T-cell (primary cell): ENCODE measurements around the gene UPF3A. TPM values are rescaled to one million over a fixed set of nuclear protein-coding genes. Genes with fewer than 3 reads are reported as not detected.

ENCODE experiments used
- ATAC-seq, 4 experiments: fragments of 200-7000 bp in 3 of 4; fragments of 150-1000 bp in 1 of 4; cut with Tn5 transposase; replicated peaks in 1 of 4; 1 replicate in 3 of 4; 2 replicates in 1 of 4; pipeline ENCODE4 v1.10.0; 2021; ENCODE audit warnings: moderate library complexity in 3 of 4, mild to moderate bottlenecking in 2 of 4, moderate number of reproducible peaks in 1 of 4
- CTCF ChIA-PET, 2 donors: fragments of 300-600 bp; sonication (Branson Sonifier 250); formaldehyde crosslinking; loops; one replicate each; lab custom pipeline; 2022; ENCODE audit warnings: antibody characterized with exemption in 2 of 2; lab: Charles Lee
- POLR2A ChIA-PET, 2 donors: fragments of 300-600 bp; sonication (Branson Sonifier 250); formaldehyde crosslinking; loops; one replicate each; lab custom pipeline; 2022; ENCODE audit warnings: antibody characterized with exemption in 2 of 2; lab: Charles Lee
- DNase-seq, 35 experiments: peaks; one replicate each; pipeline versions ENCODE4 v3.0.0 to v3.0.0-alpha.2; 2013 to 2023
- H3K27ac ChIP-seq: one replicate; pipeline ENCODE4 v1.5.1; 2013; ENCODE audit warnings: low read length
- H3K27me3 ChIP-seq, 2 experiments: replicated peaks in 1 of 2; 1 replicate in 1 of 2; 2 replicates in 1 of 2; pipeline versions ENCODE4 v1.6.1 to v1.7.0; 2013; ENCODE audit warnings: low read length in 1 of 2, mixed read lengths in 1 of 2; ENCODE audit not compliant: control insufficient read depth in 2 of 2, insufficient read depth in 2 of 2; ENCODE audit errors: extremely low read depth in 1 of 2
- H3K36me3 ChIP-seq, 2 donors: 1 replicate in 1 of 2; 2 replicates in 1 of 2; pipeline versions ENCODE4 v1.6.1 to v1.7.0; 2013; ENCODE audit warnings: low read length in 1 of 2; ENCODE audit not compliant: control insufficient read depth in 2 of 2, insufficient read depth in 1 of 2; ENCODE audit errors: extremely low read depth in 1 of 2
- H3K4me1 ChIP-seq, 2 experiments: 1 replicate in 1 of 2; 2 replicates in 1 of 2; pipeline versions ENCODE4 v1.6.1 to v1.7.0; 2013; ENCODE audit warnings: low read length in 2 of 2, mixed read lengths in 1 of 2; ENCODE audit not compliant: insufficient read depth in 2 of 2, control insufficient read depth in 1 of 2; ENCODE audit errors: extremely low read depth in 1 of 2
- H3K4me3 ChIP-seq, 2 donors: 1 replicate in 1 of 2; 2 replicates in 1 of 2; pipeline versions ENCODE4 v1.5.1 to v1.7.0; 2013; ENCODE audit warnings: mild to moderate bottlenecking in 2 of 2, low read length in 1 of 2, moderate library complexity in 1 of 2; ENCODE audit not compliant: control insufficient read depth in 1 of 2; ENCODE audit errors: extremely low read depth in 1 of 2
- H3K9me3 ChIP-seq: 2 replicates; pipeline ENCODE4 v1.7.0; 2013
- H3K27ac Mint-ChIP-seq, 2 donors: one replicate each; pipeline ENCODE4 v1.8.0; 2020 to 2021; ENCODE audit warnings: mild to moderate bottlenecking in 2 of 2, mixed read lengths in 2 of 2
- H3K27me3 Mint-ChIP-seq, 2 donors: one replicate each; pipeline ENCODE4 v1.8.0; 2021 to 2022; ENCODE audit warnings: mixed read lengths in 2 of 2
- H3K36me3 Mint-ChIP-seq: one replicate; pipeline ENCODE4 v1.8.0; 2021; ENCODE audit warnings: mixed read lengths
- H3K4me1 Mint-ChIP-seq, 3 donors: one replicate each; pipeline ENCODE4 v1.8.0; 2020 to 2022; ENCODE audit warnings: mixed read lengths in 3 of 3, mild to moderate bottlenecking in 1 of 3
- H3K4me3 Mint-ChIP-seq, 3 donors: one replicate each; pipeline ENCODE4 v1.8.0; 2020 to 2022; ENCODE audit warnings: mild to moderate bottlenecking in 3 of 3, mixed read lengths in 3 of 3, moderate library complexity in 3 of 3
- H3K9me3 Mint-ChIP-seq, 3 donors: one replicate each; pipeline ENCODE4 v1.8.0; 2020 to 2022; ENCODE audit warnings: mixed read lengths in 3 of 3
- WGBS: methylation state at CpG from one replicate; pipeline ENCODE4 v1.1.5; 2013; ENCODE audit warnings: missing lambda C conversion rate; ENCODE audit not compliant: insufficient coverage; 5-methylcytosine and 5-hydroxymethylcytosine counted together
- total RNA-seq, 35 experiments: library from RNA in 6 of 35; stranded (reverse) in 6 of 35; fragments of 120-200 nt in 1 of 35; gene quantifications; one replicate each; pipeline versions ENCODE4 v1.2.1 to v1.2.4 and lab custom pipeline; 2013 to 2026

The UPF3A gene, protein sequence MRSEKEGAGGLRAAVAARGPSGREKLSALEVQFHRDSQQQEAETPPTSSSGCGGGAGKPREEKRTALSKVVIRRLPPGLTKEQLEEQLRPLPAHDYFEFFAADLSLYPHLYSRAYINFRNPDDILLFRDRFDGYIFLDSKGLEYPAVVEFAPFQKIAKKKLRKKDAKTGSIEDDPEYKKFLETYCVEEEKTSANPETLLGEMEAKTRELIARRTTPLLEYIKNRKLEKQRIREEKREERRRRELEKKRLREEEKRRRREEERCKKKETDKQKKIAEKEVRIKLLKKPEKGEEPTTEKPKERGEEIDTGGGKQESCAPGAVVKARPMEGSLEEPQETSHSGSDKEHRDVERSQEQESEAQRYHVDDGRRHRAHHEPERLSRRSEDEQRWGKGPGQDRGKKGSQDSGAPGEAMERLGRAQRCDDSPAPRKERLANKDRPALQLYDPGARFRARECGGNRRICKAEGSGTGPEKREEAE
- 100 to 1,000 TPM in 1 of 5 donors, 10 to 100 TPM in 4; 40.5 to 105 (median 68.0) TPM for total RNA-seq
- total RNA-seq (2013) = 40.1 TPM
- total RNA-seq (lab: John Stamatoyannopoulos, UW) = 16.2 to 91.0 (median 44.5) reads per million in 29 experiments

DNA sequence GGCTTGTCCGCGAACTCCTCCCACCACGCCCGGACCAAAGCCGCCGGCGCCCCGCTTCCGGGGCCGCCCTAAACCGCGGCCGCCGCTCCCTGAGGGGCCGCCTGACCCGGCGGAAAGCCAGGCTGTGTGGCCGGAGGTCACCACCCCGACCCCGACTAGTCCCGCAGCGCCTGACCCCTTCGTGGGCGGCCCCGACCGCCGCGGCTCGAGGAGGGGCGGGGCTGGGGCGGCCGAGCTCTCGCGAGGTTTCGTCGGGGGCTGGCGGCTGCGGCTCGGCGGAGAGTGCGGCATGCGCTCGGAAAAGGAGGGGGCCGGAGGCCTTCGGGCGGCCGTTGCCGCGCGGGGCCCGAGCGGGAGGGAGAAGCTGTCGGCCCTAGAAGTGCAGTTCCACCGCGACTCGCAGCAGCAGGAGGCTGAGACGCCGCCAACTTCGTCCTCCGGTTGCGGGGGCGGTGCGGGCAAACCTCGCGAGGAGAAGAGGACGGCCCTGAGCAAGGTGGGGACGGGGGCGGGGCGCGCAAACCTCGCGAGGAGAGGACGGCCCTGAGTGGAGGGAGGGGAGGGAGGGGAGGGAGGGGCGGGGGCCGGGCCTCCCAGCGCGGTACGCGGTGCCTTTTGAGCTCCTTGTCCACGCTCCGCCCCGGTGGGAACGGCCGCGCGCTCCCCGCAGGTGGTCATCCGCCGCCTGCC is at the start of gene UPF3A:
Gene UPF3A, plus strand, starts transcription at position 251 of the 690 bp plus-strand sequence. Its CDS starts 39 bp downstream, at position 290.
- H3K36me3 ChIP-seq = peaks cover 1 to 12% of the 10 kb centered on the region in 2 donors
- peaks cover 25% of the 10 kb centered on the region for H3K36me3 Mint-ChIP-seq
- H3K4me3 Mint-ChIP-seq = peak within 1 kb of the TSS; percentile 83 to 91 (median 89)
- H3K4me1 ChIP-seq = peaks cover 32 to 33% of the 10 kb centered on the region in 2 experiments
- H3K4me1 Mint-ChIP-seq = peaks cover 51 to 59% (median 59%) of the 10 kb centered on the region in 3 donors
- H3K27ac ChIP-seq = peak within 1 kb of the TSS; percentile 66
- H3K27ac Mint-ChIP-seq = peak within 1 kb of the TSS; percentile 95 to 97
- no peaks in the 10 kb centered on the region for H3K9me3 ChIP-seq
- CTCF ChIA-PET = interaction anchor here in 1 of 2 donors (0.7 to 1.4 kb wide), 4 partner anchors 13 to 467 kb away, joined by 3 to 4 read pairs (median 3); no protein-coding TSS in a partner anchor
- DNase-seq = peak; percentile 74 to 95 (median 84)
- WGBS = under 1% methylated on average over 59 of the region's 89 CpGs
- peak; percentile 84 to 90 (median 86) for ATAC-seq
- H3K27me3 ChIP-seq = no peaks in the 10 kb centered on the region
- no peaks in the 10 kb centered on the region for H3K9me3 Mint-ChIP-seq
- peak within 1 kb of the TSS; percentile 66 to 82 for H3K4me3 ChIP-seq
- H3K27me3 Mint-ChIP-seq = no peaks in the 10 kb centered on the region
- POLR2A ChIA-PET = interaction anchor here in 1 of 2 donors (0.6 kb wide), 1 partner anchor 1007 kb away, joined by 7 read pairs; no protein-coding TSS in a partner anchor

DNA sequence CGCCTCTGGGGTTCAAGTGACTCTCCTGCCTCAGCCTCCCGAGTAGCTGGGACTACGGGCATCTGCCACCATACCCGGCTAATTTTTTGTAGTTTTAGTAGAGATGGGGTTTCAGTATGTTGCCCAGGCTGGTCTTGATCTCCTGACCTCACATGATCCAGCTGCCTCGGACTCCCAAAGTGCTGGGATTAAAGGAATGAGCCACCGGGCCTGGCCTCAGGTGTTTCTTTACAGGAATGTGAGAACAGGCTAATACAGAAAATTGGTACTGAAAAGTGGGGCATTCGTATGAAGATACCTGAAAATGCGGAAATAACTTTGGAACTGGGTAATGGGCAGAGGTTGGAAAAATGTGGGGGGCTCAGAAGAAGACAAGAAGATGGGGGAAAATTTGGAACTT is 49.5 kb upstream of the UPF3A start:
- no peak overlapping the region for H3K4me3 Mint-ChIP-seq
- ATAC-seq (no peak), DNase-seq (no peak)
- H3K27me3 Mint-ChIP-seq = peaks cover 0 to 8% of the 10 kb centered on the region in 2 donors
- peaks cover 11 to 16% of the 10 kb centered on the region in 2 experiments for H3K4me1 ChIP-seq
- H3K4me3 ChIP-seq = no peak overlapping the region
- no peak overlapping the region for H3K27ac Mint-ChIP-seq
- no peaks in the 10 kb centered on the region for H3K9me3 ChIP-seq
- H3K27me3 ChIP-seq = peaks cover 0 to 4% of the 10 kb centered on the region in 2 experiments
- 81% methylated on average over 5 of the region's 8 CpGs for WGBS
- POLR2A ChIA-PET = no interaction called here
- H3K9me3 Mint-ChIP-seq = no peaks in the 10 kb centered on the region
- peaks cover 23 to 30% (median 26%) of the 10 kb centered on the region in 3 donors for H3K4me1 Mint-ChIP-seq
- CTCF ChIA-PET = no interaction called here
- no peak overlapping the region for H3K27ac ChIP-seq
- no peaks in the 10 kb centered on the region for H3K36me3 ChIP-seq
- H3K36me3 Mint-ChIP-seq = no peaks in the 10 kb centered on the region

DNA sequence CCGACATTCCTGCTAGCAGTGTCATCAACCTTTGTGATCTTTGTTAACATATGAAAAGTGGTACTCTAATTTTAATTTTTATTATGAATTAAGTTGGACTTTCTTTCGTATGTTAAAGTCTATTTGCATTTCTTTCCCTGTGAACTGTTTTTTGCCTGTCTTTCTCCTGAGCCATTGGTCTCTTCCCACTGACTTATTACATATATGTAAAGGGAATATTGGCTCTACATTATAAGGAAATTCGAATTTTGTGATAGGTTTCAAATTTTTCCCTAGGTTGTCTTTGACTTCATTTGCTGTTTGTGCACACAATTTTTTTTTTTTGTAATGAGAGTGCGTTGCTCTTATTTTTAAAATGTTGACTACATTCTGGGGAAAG is 47.1 kb upstream of the UPF3A start:
- POLR2A ChIA-PET = no interaction called here
- Histone ChIP-seq H3K36me3 (peaks cover 8 to 22% of the 10 kb centered on the region in 2 donors), H3K4me3 (peak overlapping the region; percentile 57 to 64), H3K4me1 (peaks cover 9 to 14% of the 10 kb centered on the region in 2 experiments), H3K9me3 (no peaks in the 10 kb centered on the region), H3K27me3 (no peaks in the 10 kb centered on the region), H3K27ac (no peak overlapping the region)
- Mint-ChIP-seq H3K4me1 (peaks cover 26 to 29% (median 29%) of the 10 kb centered on the region in 3 donors), H3K4me3 (peak overlapping the region; percentile 79 to 84 (median 84)), H3K27ac (peak overlapping the region; percentile 85 to 91), H3K9me3 (no peaks in the 10 kb centered on the region), H3K27me3 (peaks cover 0 to 8% of the 10 kb centered on the region in 2 donors), H3K36me3 (peaks cover 16% of the 10 kb centered on the region)
- DNase-seq (no peak), ATAC-seq (no peak)
- CTCF ChIA-PET = no interaction called here
- WGBS = no CpG with 5 or more reads among the region's 4 CpGs

DNA sequence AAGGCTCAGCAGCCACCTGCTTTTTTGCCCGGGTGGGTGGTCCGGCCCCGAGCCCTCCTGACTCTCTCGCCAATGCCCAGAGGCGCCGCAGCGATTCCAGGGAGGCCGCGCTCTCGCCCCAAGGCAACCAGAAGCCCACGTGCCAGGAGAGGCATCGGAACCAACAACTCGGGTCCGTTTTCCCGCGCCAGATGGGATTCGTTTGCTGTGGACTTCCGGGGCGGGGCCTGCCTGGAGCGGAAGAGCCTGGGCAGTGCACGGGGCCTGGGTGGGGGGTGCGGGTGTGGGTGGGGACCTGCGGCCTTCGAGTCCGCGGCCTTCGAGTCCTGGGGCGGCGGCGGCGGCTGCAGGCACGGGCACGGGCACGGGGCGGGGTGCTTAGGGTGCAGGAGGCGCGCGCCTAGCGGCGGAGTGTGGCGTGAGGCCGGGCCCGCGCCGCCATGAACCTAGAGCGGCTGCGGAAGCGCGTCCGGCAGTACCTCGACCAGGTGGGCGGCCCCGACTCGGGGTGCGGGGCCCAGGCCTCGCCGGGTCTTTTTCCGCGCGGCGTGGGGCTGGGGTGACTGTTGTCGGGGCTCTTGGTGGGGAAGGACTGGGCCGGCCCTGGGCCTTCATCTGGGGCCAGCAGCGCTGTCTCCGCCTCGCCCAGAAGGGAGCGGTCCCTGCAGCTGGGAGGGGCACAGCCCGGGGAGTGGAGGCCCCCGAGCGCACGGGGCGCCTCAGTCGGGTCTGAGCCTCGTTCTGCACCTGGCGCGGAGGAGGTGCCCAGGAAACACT is 46.6 kb upstream of the UPF3A start, which contains the start of gene CDC16:
Gene CDC16, plus strand, starts transcription at position 253 of the 777 bp plus-strand sequence. Its CDS starts 188 bp downstream, at position 441.
- H3K36me3 ChIP-seq = peaks cover 8 to 28% of the 10 kb centered on the region in 2 donors
- ATAC-seq (peak; percentile 85 to 92 (median 91)), DNase-seq (peak; percentile 46 to 90 (median 67))
- H3K4me3 ChIP-seq = peak within 1 kb of the TSS; percentile 57 to 64
- Mint-ChIP-seq H3K4me3 (peak within 1 kb of the TSS; percentile 79 to 84 (median 84)), H3K27ac (peak within 1 kb of the TSS; percentile 85 to 91), H3K9me3 (no peaks in the 10 kb centered on the region), H3K27me3 (peaks cover 0 to 8% of the 10 kb centered on the region in 2 donors), H3K36me3 (peaks cover 19% of the 10 kb centered on the region), H3K4me1 (peaks cover 26 to 32% (median 29%) of the 10 kb centered on the region in 3 donors)
- H3K9me3 ChIP-seq = no peaks in the 10 kb centered on the region
- H3K27ac ChIP-seq = peak within 1 kb of the TSS; percentile 1
- no peaks in the 10 kb centered on the region for H3K27me3 ChIP-seq
- CTCF ChIA-PET = no interaction called here
- peaks cover 9 to 14% of the 10 kb centered on the region in 2 experiments for H3K4me1 ChIP-seq
- 1% methylated on average over 75 of the region's 76 CpGs for WGBS
- POLR2A ChIA-PET = no interaction called here

DNA sequence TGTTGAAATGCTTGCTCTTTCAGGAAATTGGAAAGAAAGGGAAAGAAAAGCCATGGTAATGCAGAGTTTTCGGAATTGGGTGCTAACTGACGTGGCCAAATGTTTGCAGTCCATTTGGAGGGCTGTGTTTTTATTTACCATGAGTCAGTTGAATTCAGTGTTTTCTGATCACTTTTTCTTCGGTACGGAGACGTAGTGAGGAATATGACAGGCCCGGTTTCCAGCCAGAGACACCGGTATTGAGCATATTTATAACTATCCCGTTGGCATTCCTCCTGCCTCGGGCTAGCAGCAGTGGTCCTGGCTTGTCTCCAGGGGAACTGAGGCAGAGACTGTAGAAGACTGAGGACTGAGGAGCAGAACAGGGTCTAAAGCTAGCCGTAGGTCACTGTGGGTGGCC is 45.7 kb upstream of the UPF3A start:
- DNase-seq = no peak
- H3K27ac ChIP-seq = peak overlapping the region; percentile 1
- peaks cover 9 to 14% of the 10 kb centered on the region in 2 experiments for H3K4me1 ChIP-seq
- Mint-ChIP-seq H3K4me1 (peaks cover 26 to 33% (median 29%) of the 10 kb centered on the region in 3 donors), H3K9me3 (no peaks in the 10 kb centered on the region), H3K27me3 (peaks cover 0 to 2% of the 10 kb centered on the region in 2 donors), H3K36me3 (peaks cover 20% of the 10 kb centered on the region), H3K4me3 (peak overlapping the region; percentile 79 to 84 (median 84)), H3K27ac (peak overlapping the region; percentile 79 to 80)
- no peak for ATAC-seq
- H3K9me3 ChIP-seq = no peaks in the 10 kb centered on the region
- H3K4me3 ChIP-seq = peak overlapping the region; percentile 57 to 64
- 72% methylated on average over 5 of the region's 10 CpGs for WGBS
- peaks cover 8 to 35% of the 10 kb centered on the region in 2 donors for H3K36me3 ChIP-seq
- no peaks in the 10 kb centered on the region for H3K27me3 ChIP-seq
- ChIA-PET POLR2A (no interaction called here), CTCF (interaction anchor here in 1 of 2 donors (0.7 kb wide), 1 partner anchor 168 kb away, joined by 3 read pairs; no protein-coding TSS in a partner anchor)
